ENCODE data around the gene SLC39A7.

DNA sequence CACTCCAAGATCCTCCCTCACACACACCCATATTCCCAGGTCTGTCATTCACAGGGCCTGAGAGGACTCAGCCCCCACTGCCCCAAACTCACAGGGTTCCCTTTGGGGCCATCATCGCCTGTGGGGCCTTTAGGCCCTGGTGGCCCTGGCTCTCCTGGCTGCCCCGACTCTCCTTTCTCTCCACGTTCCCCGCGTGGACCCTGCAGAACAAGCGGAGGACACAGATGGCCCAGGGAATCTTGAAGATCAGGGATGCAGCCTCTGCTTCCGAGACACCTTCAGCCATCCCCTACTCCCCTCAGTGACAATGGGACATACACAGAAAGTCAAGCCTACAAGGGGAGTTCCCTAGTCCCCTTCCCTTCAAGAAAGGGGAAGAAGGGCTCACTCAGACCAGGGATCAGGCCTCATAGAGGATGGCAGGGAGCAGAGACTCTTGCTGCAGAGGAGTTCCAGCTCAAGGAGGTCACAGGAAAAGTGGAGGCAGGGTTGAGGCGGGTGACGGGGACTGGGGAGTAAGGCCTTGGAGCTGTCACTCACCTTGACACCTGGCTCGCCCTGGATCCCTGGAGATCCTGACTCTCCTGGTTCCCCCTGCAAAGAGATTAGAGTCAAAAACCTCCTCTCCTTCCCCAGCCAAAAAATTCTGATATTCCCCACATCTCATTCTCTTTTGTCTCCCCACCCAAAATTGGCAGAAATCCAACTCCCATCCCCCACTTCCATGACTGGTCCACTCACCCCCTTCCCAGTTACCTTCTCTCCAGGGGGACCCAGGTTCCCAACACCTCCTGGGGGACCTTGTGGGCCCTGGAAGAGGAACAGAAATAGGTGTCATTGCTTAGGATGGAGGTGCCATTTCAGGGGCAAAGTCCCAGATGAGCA, 31.1 kb upstream of the SLC39A7 start:
- TF ChIP-seq, protein P1, sequence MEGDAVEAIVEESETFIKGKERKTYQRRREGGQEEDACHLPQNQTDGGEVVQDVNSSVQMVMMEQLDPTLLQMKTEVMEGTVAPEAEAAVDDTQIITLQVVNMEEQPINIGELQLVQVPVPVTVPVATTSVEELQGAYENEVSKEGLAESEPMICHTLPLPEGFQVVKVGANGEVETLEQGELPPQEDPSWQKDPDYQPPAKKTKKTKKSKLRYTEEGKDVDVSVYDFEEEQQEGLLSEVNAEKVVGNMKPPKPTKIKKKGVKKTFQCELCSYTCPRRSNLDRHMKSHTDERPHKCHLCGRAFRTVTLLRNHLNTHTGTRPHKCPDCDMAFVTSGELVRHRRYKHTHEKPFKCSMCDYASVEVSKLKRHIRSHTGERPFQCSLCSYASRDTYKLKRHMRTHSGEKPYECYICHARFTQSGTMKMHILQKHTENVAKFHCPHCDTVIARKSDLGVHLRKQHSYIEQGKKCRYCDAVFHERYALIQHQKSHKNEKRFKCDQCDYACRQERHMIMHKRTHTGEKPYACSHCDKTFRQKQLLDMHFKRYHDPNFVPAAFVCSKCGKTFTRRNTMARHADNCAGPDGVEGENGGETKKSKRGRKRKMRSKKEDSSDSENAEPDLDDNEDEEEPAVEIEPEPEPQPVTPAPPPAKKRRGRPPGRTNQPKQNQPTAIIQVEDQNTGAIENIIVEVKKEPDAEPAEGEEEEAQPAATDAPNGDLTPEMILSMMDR (IDR thresholded peaks at IDR 0.05; ENCODE audit: extremely low read depth in 1 of 2, insufficient read depth in 1 of 2, low read depth in 1 of 2, low read length in 2 of 2) = no peak
- TF ChIP-seq MYC (IDR thresholded peaks at IDR 0.05; ENCODE audit: low read depth, low read length) = no peak
- no peak for TF ChIP-seq POLR2A (IDR thresholded peaks at IDR 0.05; ENCODE audit: low read depth, low read length)
- TF ChIP-seq POLR2AphosphoS5 (IDR thresholded peaks at IDR 0.05; ENCODE audit: insufficient read depth, low read depth, low read length) = no peak
- TF ChIP-seq, protein P2, sequence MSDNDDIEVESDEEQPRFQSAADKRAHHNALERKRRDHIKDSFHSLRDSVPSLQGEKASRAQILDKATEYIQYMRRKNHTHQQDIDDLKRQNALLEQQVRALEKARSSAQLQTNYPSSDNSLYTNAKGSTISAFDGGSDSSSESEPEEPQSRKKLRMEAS (IDR thresholded peaks at IDR 0.05; ENCODE audit: insufficient read depth, insufficient read length) = no peak
- TF ChIP-seq JUN (IDR thresholded peaks at IDR 0.05; ENCODE audit: borderline replicate concordance, insufficient read depth, insufficient read length, low read depth) = no peak

Measured in endothelial cell of umbilical vein (primary cell).